Measurements from ENCODE around the gene SNX5. TPM values are rescaled to one million over a fixed set of nuclear protein-coding genes. Genes with fewer than 3 reads are reported as not detected.

SNX5 gene
- total and polyA plus RNA-seq, 7 donors, result 59.8 to 113 (median 81.3) TPM

DNA sequence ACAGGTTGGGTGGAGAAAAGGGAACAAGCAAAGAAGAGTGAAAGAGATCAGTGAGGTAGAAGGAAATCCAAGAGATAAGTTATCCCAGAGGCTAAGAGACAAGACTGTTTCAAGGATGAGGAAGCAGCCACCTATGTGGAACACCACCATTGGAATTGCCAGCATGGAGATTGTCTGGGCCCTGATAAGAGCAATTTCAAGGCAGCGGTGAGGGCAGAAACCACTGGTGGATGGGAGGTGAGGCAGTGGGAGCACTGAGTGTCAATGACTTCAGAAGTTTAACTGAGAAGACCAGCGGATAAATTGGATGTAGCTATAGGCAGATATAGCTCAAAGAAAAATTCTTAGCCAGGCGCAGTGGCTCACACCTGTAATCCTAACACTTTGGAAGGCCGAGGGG lies 56.7 kb downstream of the SNX5 start:
- no peak overlapping the region for H3K4me3 ChIP-seq
- no peaks in the 10 kb centered on the region for H3K9me3 ChIP-seq
- no peaks in the 10 kb centered on the region for H3K36me3 ChIP-seq (ENCODE audit: insufficient read depth in 1 of 2, low read depth in 1 of 2)
- no peak for ATAC-seq
- no peak overlapping the region for H3K27ac ChIP-seq
- H3K4me1 ChIP-seq, result peaks cover 28% of the 10 kb centered on the region
- TF ChIP-seq, protein P1, sequence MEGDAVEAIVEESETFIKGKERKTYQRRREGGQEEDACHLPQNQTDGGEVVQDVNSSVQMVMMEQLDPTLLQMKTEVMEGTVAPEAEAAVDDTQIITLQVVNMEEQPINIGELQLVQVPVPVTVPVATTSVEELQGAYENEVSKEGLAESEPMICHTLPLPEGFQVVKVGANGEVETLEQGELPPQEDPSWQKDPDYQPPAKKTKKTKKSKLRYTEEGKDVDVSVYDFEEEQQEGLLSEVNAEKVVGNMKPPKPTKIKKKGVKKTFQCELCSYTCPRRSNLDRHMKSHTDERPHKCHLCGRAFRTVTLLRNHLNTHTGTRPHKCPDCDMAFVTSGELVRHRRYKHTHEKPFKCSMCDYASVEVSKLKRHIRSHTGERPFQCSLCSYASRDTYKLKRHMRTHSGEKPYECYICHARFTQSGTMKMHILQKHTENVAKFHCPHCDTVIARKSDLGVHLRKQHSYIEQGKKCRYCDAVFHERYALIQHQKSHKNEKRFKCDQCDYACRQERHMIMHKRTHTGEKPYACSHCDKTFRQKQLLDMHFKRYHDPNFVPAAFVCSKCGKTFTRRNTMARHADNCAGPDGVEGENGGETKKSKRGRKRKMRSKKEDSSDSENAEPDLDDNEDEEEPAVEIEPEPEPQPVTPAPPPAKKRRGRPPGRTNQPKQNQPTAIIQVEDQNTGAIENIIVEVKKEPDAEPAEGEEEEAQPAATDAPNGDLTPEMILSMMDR (IDR thresholded peaks at IDR 0.05), result no peak
- no peak for DNase-seq
- 63 to 66% (median 65%) methylated on average over 4 of the region's 4 CpGs for WGBS, 3 donors
- H3K27me3 ChIP-seq (ENCODE audit: insufficient read depth in 3 of 3, low read length in 2 of 3), result no peaks in the 10 kb centered on the region
- intact Hi-C loops (cut with DNase I), result no loop called here

DNA sequence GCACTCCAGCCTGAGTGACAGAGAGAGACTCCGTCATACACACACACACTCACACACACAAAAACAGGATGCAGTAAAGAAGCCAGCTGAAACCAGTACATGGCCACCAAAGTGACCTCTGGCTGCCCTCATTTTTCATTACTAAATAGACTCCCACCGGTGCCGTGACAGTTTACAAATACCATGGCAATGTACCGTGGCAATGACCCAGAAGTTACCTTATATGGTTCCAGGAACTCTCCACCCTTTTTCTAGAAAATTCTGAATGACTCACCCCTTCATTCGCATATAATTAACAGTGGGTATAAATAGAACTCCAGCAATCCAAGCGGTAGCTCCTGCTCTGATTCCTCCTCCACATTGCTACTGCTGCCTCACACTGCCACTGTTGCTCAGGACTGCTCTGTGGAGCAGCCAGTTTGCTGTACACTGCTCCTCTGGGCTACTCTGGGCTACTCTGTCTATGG lies 57.7 kb downstream of the SNX5 start:
- no peaks in the 10 kb centered on the region for H3K27me3 ChIP-seq (ENCODE audit: insufficient read depth in 3 of 3, low read length in 2 of 3)
- peak overlapping the region; percentile 72 for H3K27ac ChIP-seq
- peaks cover 28% of the 10 kb centered on the region for H3K4me1 ChIP-seq
- peak; percentile 89 to 94 (median 92) for ATAC-seq
- no peaks in the 10 kb centered on the region for H3K36me3 ChIP-seq (ENCODE audit: insufficient read depth in 1 of 2, low read depth in 1 of 2)
- WGBS, 3 donors, result 4 to 10% (median 7%) methylated on average over 6 of the region's 6 CpGs
- peak; percentile 48 to 67 for DNase-seq
- no peaks in the 10 kb centered on the region for H3K9me3 ChIP-seq
- intact Hi-C loops (cut with DNase I), result no loop called here
- H3K4me3 ChIP-seq, result no peak overlapping the region
- TF ChIP-seq, protein P1 (IDR thresholded peaks at IDR 0.05), result no peak

DNA sequence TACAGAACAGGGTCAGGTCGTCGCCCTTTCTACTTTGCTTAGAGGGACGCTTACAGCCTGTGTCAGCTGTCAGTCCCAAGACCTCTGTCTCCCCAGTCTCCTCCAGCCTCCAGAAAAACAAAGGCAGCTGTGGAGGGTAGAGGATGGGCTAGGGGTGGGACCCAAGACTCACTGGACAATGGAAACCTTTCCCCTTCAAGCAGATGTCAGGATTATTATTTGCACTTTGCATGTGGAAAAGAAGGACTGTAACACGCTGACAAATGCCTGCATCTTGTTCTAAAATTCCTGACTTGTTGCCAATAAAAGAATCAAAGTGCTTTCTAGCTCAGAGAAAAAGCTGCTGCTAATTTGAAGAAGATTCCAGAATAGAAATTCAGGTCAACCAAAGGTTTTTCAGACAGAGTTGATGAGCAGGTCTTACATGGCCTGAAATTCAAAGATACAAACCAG lies 58.7 kb downstream of the SNX5 start:
- Histone ChIP-seq H3K36me3 (ENCODE audit: insufficient read depth in 1 of 2, low read depth in 1 of 2) (no peaks in the 10 kb centered on the region), H3K9me3 (no peaks in the 10 kb centered on the region), H3K4me3 (no peak overlapping the region), H3K27ac (peak overlapping the region; percentile 72), H3K4me1 (peaks cover 28% of the 10 kb centered on the region), H3K27me3 (ENCODE audit: insufficient read depth in 3 of 3, low read length in 2 of 3) (no peaks in the 10 kb centered on the region)
- ATAC-seq, result no peak
- TF ChIP-seq, protein P1 (IDR thresholded peaks at IDR 0.05), result no peak
- 51 to 66% (median 58%) methylated on average over 4 of the region's 4 CpGs for WGBS, 3 donors
- intact Hi-C loops (cut with DNase I), result loop anchor here in 1 of 2 donors (10.0 kb wide), 1 partner anchor 375 kb away; the partner anchor contains the start of gene BFSP1
- no peak for DNase-seq

DNA sequence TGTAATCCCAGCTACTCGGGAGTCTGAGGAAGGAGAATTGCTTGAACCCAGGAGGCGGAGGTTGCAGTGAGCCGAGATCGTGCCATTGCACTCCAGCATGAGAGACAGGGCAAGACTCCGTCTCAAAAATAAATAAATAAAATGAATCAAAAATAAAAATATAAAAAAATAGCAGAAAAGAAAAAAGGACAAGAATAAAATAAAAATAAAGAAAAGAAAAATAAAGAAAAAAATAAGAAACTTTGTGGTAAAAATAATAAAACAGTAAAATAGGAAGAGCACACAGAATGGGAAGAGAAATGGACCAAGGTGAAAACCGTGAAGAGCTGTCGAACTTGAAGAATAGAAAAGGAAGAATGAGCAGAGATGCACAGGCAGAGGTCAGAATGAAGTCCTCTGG lies 63.0 kb downstream of the SNX5 start:
- H3K4me3 ChIP-seq, result no peak overlapping the region
- H3K9me3 ChIP-seq, result no peaks in the 10 kb centered on the region
- TF ChIP-seq, protein P1 (IDR thresholded peaks at IDR 0.05), result no peak
- no peak for ATAC-seq
- no peak for DNase-seq
- H3K4me1 ChIP-seq, result peaks cover 4% of the 10 kb centered on the region
- WGBS, 3 donors, result 91 to 93% (median 91%) methylated on average over 7 of the region's 7 CpGs
- no peaks in the 10 kb centered on the region for H3K27me3 ChIP-seq (ENCODE audit: insufficient read depth in 3 of 3, low read length in 2 of 3)
- H3K36me3 ChIP-seq (ENCODE audit: insufficient read depth in 1 of 2, low read depth in 1 of 2), result no peaks in the 10 kb centered on the region
- intact Hi-C loops (cut with DNase I), result loop anchor here in 1 of 2 donors (10.0 kb wide), 1 partner anchor 371 kb away; the partner anchor contains the start of gene BFSP1
- no peak overlapping the region for H3K27ac ChIP-seq

DNA sequence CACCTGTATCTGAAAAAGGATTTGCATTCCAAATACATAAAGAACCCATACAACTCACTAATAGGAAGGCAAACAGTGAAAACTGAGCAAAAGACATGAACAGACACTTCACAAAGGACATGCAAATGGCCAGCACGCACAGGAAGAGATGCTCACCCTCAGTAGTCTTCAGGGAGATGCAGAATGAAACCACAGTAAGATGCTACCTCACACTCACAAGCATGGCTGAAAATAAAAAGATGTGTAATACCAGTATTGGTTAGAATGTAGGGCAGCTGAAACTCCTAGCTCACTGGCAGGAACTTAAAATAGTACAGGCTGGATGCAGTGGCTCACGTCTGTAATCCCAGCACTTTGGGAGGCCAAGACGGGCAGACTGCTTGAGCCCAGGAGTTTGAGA lies 64.6 kb downstream of the SNX5 start:
- no peak overlapping the region for H3K4me3 ChIP-seq
- WGBS, 3 donors, result 47 to 63% (median 51%) methylated on average over 3 of the region's 3 CpGs
- no peaks in the 10 kb centered on the region for H3K9me3 ChIP-seq
- TF ChIP-seq, protein P1 (IDR thresholded peaks at IDR 0.05), result no peak
- peak overlapping the region; percentile 33 for H3K27ac ChIP-seq
- no peaks in the 10 kb centered on the region for H3K27me3 ChIP-seq (ENCODE audit: insufficient read depth in 3 of 3, low read length in 2 of 3)
- intact Hi-C loops (cut with DNase I), result loop anchor here in 1 of 2 donors (10.0 kb wide), 1 partner anchor 369 kb away; the partner anchor contains the start of gene BFSP1
- no peaks in the 10 kb centered on the region for H3K36me3 ChIP-seq (ENCODE audit: insufficient read depth in 1 of 2, low read depth in 1 of 2)
- no peaks in the 10 kb centered on the region for H3K4me1 ChIP-seq
- DNase-seq (no peak), ATAC-seq (peak in 3 of 4 donors; percentile 38 to 94 (median 62))

Measured in psoas muscle (tissue), 8 donors.